Activated CD8-positive, alpha-beta memory T cell treated with anti-CD3 and anti-CD28 coated beads for 36 hours (primary cell): ENCODE measurements around the gene TSPO2. TPM values are rescaled to one million over a fixed set of nuclear protein-coding genes. Genes with fewer than 3 reads are reported as not detected.
"Not testable (repeated sequence)": the region's sequence is repeated elsewhere in the genome, so short reads cannot be mapped to it uniquely, and the experiment has no call there.

ENCODE experiments used
- CTCF ChIA-PET: fragments of 350-600 bp; sonication (Branson Sonifier 250); formaldehyde crosslinking; loops from one replicate; lab custom pipeline; 2021; ENCODE audit warnings: antibody characterized with exemption; lab: Charles Lee
- POLR2A ChIA-PET: fragments of 350-600 bp; sonication (Branson Sonifier 250); formaldehyde crosslinking; loops from one replicate; lab custom pipeline; 2021; ENCODE audit warnings: antibody characterized with exemption; lab: Charles Lee
- total RNA-seq, 2 experiments: library from RNA; stranded (reverse); gene quantifications; one replicate each; pipeline ENCODE4 v1.2.3, GENCODE V29; 2021

The TSPO2 gene, protein sequence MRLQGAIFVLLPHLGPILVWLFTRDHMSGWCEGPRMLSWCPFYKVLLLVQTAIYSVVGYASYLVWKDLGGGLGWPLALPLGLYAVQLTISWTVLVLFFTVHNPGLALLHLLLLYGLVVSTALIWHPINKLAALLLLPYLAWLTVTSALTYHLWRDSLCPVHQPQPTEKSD
- not detected for total RNA-seq

DNA sequence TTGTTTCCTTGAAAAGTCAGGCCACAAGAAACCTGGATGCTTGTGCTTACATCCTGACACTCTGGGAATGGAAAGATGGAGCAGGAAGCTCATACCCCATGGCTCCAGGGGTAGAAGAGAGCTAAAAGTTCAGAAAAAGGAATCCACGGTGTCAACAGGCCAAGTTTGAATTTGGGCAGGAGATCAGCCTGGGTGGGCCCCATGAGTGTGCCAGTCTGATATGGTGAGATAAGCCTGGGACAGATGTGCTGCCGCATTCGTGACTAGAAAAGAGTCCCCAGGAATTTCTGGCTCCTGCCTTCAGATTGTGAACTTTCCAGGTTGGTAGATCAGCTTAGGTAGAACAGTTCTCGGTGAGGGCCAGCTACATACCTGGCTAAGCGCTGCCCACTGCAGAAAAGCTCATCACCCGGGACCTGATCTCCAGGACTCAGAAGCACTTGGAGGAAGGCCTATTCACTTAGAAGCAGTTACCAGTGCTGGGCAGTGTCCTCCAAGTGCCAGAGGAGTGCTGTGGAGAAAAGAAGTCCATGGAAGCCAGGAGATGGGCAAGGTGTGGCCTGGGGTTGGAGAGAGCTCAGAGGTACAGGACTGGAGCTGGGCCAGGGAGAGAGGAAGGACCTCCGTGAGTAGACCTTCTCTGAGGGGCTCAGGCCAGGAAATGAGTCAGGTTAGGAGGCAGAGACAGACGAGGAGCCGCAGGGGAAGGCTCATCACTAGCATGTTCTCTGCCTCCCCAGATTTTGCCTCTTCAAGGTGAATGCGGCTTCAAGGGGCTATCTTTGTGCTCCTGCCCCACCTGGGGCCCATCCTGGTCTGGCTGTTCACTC, at the start of gene TSPO2:
TSS of gene TSPO2 (plus strand) at position 242 of the 830 bp plus-strand sequence. CDS start at position 761, 519 bp downstream.
- CTCF ChIA-PET = interaction anchor here (1.0 to 1.2 kb wide), 2 partner anchors 14 to 45 kb away, joined by 3 to 4 read pairs; no protein-coding TSS in a partner anchor
- POLR2A ChIA-PET = no interaction called here

DNA sequence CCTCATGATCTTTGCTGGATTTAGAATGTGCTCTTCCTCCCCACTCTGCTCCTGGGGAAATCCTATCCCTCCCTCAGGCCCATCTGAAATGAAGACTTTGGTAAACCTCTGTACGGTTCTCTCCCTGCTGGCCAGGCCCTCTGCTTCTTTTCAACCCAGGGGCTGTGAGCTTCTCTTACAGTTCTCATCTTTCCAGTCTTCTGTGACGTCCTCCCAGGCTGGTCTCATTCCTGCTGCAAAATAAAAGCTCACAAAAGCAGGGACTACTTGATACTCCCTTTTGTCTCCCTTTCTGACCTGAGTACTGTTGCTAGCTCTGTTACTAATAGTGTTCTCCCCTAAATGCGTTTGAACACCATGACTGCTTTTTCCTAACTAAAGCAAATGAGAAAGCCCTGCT, 49.5 kb upstream of the TSPO2 start:
- ChIA-PET CTCF (no interaction called here), POLR2A (no interaction called here)

DNA sequence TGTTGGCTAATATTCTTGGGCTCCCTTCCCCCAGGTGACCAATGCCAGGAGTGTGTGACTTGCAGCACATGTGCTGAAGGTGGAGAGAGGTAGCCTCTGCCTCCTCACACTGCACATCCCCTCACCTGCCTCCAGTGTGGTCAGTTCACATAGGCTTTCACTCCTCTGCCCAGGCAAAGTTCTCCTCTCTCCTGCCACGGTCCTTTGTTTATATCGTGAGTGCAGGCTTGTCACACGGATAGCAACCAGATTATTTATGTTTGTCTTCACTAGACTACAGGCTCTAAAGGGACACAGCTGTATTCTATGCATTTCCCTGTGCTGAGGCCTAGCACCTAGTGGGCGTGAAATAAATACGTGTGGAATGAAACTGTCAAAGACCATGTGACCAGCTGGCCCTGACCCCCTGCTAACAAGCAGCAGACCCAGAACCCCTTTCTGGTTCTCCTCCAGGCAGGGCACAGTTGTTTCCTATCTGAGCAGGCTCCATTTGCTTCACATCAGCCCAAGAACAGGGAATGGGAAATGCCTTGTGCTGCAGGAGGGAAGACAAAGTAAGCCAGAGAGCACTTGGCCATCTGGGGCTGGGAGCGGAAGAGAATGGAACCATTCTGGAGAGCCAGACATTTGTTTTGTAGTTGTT, 45.6 kb upstream of the TSPO2 start:
- CTCF ChIA-PET = interaction anchor here (1.0 kb wide), 1 partner anchor 46 kb away, joined by 3 read pairs; the partner anchor contains the start of gene TSPO2
- POLR2A ChIA-PET = no interaction called here

DNA sequence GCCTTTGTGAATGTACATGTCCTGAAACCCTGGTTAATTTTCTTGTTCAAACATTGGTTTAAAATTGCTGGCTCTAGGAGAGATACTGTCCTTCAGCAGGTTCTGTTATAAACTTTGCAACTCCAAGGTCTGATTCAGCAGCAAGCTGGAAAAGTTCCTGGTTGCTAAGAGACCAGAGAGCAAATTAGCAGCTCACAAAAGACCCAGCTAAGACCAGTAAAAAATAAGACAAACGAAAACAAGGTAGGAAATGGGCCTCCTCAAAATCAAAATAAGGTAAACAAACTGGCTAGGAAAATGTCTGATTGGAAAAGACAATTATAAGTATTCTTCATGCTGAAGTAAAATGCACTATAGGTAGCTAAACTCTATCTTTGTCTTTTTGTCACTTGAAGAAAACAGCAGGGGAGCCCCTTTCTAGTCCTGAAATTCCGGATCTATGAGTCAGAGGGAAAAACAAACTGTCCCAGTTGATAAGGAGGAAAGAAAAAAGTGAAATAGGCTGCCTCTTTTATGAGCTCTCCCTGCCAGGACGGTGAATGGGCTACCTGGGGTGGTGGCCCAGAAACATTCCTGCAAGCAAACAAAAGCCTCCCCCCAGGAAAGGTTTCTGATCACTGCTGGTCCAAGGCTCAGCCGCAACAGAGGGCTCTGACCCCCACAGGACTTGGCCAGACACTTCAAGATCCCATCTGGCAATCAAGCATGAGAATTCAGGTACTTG, 44.9 kb upstream of the TSPO2 start:
- POLR2A ChIA-PET = no interaction called here
- CTCF ChIA-PET = interaction anchor here (1.0 kb wide), 1 partner anchor 45 kb away, joined by 3 read pairs; the partner anchor contains the start of gene TSPO2

DNA sequence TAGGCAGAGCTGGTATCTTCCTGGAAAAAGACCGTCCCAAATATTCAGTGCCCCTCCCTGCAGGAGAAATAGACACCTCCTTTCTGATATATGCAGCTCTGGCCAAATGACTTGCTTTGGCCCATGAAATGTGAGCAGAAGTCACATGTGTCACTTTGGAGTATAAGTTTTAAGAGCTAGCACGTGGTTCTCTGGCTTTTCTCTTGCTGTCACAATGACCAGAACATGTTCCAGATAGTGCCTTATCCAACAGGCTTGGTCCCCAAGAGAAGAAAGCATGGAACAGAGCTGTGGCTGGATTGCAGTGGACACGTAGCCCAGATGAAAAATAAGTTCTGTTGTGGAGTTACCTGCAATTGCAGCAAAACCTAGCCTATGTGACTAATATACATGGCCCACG, 43.6 kb upstream of the TSPO2 start:
- POLR2A ChIA-PET = no interaction called here
- CTCF ChIA-PET = no interaction called here

DNA sequence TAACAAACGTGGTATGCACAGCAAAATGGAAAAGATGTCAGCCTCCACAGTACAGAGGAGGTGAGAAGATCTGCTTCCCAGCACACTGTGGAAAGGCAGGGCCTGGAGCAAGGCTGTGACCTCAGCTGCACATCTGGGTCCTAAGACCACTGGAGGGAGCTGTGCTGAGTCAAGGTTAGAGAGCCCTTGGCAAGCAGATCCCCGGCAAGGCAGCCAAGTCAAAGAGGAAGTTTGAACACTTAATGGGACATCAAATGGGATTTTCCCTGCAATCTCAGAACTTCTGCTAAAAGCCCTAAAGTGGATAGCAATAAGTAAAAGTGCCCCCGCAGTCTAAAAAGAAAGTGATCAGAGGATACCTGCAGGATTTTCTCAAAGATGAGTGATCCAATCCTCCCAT, 42.7 kb upstream of the TSPO2 start:
- ChIA-PET CTCF (interaction anchor here (0.7 to 1.2 kb wide), 2 partner anchors 9 to 13 kb away, joined by 3 to 4 read pairs; no protein-coding TSS in a partner anchor), POLR2A (no interaction called here)

DNA sequence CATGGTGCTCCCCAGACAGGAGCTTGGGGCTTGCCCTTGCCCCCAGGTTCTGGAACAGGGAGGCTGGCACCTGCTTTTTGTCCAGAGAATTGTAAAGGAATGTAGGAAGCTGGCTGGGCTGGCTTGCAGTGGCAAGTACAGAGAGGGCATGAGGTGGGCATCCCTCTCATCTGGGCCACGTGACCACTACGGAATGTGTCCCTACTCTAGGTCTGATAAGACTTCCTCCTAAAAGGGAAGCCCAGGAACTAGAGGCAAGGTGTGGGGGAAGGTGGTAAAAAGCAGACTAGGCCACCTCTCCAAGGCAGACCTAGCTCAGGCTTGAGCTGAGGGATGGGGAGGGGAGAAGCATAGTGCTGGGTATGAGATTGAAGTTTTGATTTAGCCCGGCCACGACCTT, 42.0 kb upstream of the TSPO2 start:
- CTCF ChIA-PET = interaction anchor here (1.2 kb wide), 1 partner anchor 9 kb away, joined by 4 read pairs; no protein-coding TSS in a partner anchor
- POLR2A ChIA-PET = no interaction called here

DNA sequence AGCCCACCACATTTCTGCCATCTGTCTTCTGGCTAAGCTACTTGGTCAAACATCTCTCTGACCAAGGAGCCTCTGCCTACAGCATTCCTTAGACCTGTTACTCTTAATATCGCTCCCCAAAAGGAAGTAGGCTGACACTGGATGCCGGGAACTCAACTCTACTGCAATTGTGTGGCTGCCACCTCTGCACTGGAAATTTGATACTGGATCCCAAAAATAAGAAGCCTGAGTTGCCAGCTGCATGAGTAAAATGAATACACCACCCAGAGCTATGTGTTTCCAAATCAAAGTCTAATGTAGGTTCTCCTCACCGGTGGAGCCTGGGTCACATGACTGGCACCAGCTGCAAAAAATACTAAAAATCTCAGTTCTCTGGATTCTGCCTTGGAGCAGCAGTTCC, 40.1 kb upstream of the TSPO2 start:
- CTCF ChIA-PET = no interaction called here
- POLR2A ChIA-PET = no interaction called here

DNA sequence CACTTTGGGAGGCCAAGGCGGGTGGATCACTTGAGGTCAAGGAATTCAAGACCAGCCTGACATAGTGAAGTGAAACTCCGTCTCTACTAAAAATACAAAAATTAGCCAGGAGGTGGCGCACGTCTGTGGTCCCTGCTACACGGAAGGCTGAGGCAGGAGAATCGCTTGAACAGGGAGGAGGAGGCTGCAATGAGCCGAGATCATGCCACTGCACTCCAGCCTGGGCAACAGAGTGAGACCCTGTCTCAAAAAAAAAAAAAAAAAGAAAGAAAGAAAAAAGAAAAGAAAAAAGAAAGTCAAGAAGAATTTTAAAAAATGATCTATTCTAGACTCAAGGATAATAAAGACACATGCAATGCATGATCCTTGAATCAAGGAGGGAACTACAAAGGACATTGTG, 36.0 kb upstream of the TSPO2 start:
- POLR2A ChIA-PET, CTCF ChIA-PET: not testable (repeated sequence)

DNA sequence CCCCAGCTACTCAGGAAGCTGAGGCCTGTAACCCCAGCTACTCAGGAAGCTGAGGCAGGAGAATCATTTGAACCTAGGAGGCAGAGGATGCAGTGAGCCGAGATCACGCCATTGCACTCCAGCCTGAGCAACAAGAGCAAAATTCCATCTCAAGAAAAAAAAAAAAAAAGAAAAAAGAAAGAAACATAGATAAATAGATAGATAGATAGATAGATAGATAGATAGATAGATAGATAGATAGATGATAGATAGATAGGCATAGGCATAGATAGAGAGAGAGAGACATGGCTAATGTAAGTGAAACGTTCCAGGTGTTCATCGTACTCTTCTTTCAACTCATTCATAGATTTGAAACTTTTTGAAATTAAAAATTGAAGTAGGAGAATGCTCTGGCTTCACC, 35.3 kb upstream of the TSPO2 start:
- CTCF ChIA-PET, POLR2A ChIA-PET: not testable (repeated sequence)

DNA sequence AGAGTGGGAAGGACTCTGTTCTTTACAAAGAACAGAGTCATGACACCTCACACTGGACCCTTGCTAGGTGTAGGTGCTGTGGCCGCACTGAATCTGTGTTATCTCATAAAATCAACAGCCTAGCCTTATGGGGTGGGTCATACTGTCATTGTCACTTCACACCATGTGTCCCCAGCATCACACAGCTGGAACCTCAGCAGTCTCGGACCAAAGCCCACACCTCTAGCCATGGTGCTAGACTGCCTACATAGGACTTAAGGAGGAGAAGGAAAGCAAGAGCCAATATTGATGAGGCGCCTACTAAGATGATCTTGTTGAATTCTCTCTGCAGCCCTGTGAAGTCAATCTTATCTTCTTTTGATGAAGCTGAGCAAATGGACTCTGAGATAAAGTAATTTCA, 34.3 kb upstream of the TSPO2 start:
- ChIA-PET POLR2A (no interaction called here), CTCF (interaction anchor here (0.7 to 0.8 kb wide), 2 partner anchors 23 to 40 kb away, joined by 3 read pairs; no protein-coding TSS in a partner anchor)

DNA sequence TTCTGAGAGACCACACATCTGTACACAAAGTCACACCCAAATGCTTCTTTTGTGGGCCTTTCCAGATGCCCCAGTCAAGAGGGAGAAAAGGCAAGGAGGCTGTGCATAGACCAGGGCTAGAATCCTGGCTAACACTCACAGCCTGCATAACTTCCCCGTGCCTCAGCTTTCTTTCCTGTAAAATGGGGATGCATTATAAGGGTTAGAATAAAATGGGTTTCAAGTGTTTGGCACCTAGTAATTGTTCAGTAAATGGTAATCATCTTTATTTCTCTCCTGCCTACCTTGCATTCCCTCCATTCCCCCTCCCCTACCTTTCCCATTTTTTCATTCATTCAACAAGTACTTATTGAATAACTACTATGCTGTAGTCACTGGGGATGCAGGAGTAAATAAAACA, 32.6 kb upstream of the TSPO2 start:
- ChIA-PET CTCF (no interaction called here), POLR2A (no interaction called here)

DNA sequence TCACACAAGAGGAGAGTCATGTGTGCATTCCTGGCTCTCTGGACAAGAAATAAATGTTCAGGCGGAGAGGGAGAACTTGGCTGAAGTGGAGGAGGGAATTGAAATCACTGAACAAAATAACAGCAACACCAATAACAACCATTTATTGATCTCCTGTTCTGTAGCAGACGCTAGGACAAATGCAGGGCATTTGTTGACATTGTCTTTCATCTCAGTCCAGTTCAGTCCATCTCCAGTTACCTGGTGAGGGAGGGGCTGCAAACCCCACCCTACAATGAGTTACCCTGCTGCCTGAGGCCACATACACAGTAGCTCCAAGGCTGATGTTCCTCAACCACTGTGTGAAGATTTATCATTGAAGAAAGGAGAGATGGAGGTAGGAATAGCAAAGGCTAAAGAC, 30.6 kb upstream of the TSPO2 start:
- ChIA-PET POLR2A (no interaction called here), CTCF (no interaction called here)

DNA sequence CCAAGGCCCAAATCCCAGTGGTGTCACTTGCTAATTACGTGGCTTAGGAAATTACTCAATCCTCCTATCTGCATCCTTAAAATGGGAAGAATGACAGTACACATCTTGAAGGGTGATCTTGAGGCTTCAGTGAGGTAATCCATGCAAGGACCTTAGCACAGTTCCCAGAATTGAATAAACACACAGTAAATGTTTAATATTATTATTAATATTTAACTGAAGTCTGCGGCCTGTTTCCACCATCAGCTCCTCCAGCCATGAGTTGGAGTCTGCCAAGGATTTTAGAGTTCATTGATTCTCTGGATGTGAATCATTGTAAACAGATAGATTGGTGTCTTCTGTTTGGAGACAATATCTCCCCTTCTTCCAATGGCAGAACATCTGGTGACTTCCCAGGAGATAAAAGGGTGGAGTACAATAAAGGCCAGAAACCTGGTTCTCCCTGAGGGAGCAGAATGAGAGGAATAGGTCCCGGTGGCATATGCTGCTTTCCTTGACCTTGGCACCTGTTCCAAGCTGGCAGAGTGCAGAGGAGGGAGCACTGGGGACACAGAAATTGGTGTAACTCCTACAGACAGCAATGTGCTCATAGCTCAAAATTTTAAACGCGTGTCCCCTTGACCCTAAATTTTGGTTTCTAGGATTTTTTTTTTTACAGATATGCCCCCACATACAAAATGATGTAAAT, 28.7 kb upstream of the TSPO2 start:
- ChIA-PET CTCF (interaction anchor here (2.5 kb wide), 1 partner anchor 14 kb away, joined by 8 read pairs; no protein-coding TSS in a partner anchor), POLR2A (no interaction called here)

DNA sequence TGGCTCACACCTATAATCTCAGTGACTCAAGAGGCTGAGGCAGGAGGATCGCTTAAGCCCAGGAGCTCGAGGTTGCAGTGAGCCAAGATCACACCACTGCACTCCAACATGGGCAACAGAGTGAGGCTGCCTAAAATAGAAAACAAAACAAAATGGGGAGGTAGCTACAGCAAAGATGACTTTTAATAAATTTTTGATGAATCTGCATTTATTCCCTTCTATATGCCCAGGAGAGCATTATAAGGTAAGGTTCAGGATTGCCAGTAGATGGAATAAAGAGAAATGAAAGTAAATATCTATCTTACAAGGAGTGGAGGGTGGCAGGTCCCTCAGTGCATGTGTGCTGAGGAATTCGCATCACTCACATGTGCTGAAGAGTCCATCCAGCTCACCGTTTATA, 27.5 kb upstream of the TSPO2 start:
- POLR2A ChIA-PET = no interaction called here
- CTCF ChIA-PET = interaction anchor here (2.5 kb wide), 1 partner anchor 13 kb away, joined by 8 read pairs; no protein-coding TSS in a partner anchor

DNA sequence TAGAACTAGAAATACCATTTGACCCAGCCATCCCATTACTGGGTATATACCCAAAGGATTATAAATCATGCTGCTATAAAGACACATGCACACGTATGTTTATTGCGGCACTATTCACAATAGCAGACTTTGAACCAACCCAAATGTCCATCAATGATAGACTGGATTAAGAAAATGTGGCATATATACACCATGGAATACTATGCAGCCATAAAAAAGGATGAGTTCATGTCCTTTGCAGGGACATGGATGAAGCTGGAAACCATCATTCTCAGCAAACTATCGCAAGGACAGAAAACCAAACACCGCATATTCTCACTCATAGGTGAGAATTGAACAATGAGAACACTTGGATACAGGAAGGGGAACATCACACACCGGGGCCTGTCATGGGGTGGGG, 26.4 kb upstream of the TSPO2 start:
- POLR2A ChIA-PET, CTCF ChIA-PET: not testable (repeated sequence)

DNA sequence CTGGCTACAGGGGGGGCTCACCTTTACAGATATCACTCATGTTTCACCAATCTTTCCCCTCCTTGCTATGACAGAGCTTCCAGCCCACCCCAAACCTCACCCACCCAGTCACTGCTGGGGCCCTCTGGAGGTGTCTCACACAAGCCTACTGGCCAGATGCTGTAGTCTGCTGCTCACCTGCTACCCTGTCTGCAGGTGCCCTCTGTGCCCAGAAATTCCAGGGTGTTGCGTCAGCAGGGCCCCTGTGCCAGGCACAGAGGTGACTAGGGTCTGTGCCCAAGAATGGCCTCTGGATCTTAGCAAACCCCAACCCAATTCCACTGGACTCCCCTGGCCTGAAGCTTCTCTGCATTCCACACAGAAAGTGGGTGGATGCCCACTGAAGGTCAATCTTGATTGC, 24.6 kb upstream of the TSPO2 start:
- POLR2A ChIA-PET = no interaction called here

DNA sequence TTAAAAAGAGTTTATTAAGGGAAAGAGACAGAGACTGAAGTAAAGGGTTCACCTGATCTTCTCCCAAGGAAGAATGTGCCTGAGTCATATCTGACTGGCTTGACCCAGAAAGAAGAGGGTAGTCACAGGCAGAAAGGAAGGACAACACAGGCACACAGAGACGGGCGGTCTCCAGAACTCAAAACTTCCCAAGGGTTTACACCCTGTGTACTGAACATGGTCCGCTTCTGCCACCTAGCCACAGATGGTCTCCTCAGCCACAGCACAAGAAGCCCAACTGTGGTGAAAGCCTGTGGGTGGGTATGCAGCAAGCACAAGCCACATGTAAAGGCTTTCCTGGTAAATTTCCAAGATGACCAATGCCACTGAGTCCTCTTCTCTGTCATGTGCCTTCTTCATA, 20.4 kb upstream of the TSPO2 start:
- CTCF ChIA-PET = no interaction called here
- POLR2A ChIA-PET = no interaction called here

More for the DNA sequence above, 24.6 kb upstream of the TSPO2 start:
- CTCF ChIA-PET = interaction anchor here (1.2 kb wide), 1 partner anchor 10 kb away, joined by 7 read pairs; no protein-coding TSS in a partner anchor

DNA sequence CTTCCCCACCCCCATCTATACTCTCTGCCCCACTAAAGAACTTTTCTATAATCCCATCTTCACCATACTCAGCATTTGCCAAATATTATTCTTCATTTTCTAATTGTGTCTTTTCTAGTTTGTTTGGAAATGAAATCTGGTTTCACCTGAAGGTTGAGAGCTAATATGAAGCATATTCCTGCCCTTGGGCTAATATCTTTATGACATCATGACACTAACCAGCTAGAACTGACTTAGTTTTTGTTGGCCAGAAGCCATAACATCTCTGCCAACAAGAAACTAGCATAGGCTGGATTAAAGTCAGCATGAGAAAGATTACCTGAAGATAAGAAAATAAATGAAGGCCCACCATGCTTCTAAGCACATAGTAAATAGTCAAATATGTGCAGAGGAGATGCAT, 20.0 kb upstream of the TSPO2 start:
- ChIA-PET CTCF (no interaction called here), POLR2A (no interaction called here)
